Peyer's patch (tissue), 4 donors: ENCODE data around the gene ANKRD17.

Experiments used
- CTCF ChIP-seq, 6 experiments: fragments of 450-650 bp in 4 of 6; fragments of 200-600 bp in 2 of 6; sonication (generic) in 1 of 6; IDR thresholded peaks; one replicate each; pipeline ENCODE4 v1.5.1; 2017 to 2019; ENCODE audit warnings: antibody characterized with exemption in 6 of 6, mild to moderate bottlenecking in 3 of 6, moderate library complexity in 1 of 6
- POLR2A ChIP-seq, 2 donors: fragments of 450-650 bp; IDR thresholded peaks; one replicate each; pipeline ENCODE4 v1.5.1; 2017; ENCODE audit warnings: antibody characterized with exemption in 2 of 2, mild to moderate bottlenecking in 2 of 2, moderate library complexity in 2 of 2

- no peak for TF ChIP-seq CTCF (IDR thresholded peaks at IDR 0.05)
- TF ChIP-seq POLR2A (IDR thresholded peaks at IDR 0.05): no peak
These were observed 1.0 kb upstream of the ANKRD17 start for GRCh38 chr4:73259571-73260090.
